Fibroblast of lung (primary cell): ENCODE results near the gene SPNS3. TPM values are rescaled to one million over a fixed set of nuclear protein-coding genes. Genes with fewer than 3 reads are reported as not detected.

Experiments used
- DNase-seq, 2 donors: peaks; one replicate each; pipeline versions ENCODE4 v3.0.0 to v3.0.0-alpha.2; 2010; ENCODE audit warnings: low read depth in 2 of 2
- H2AFZ ChIP-seq: 2 replicates; pipeline ENCODE4 v1.5.1; 2012; ENCODE audit warnings: low read length, control low read depth, inconsistent platforms
- H3K27ac ChIP-seq: 2 replicates; pipeline ENCODE4 v1.5.1; 2011; ENCODE audit warnings: low read length, control low read depth; ENCODE audit not compliant: insufficient read depth
- H3K27me3 ChIP-seq: 2 replicates; pipeline ENCODE4 v1.5.1; 2011; ENCODE audit warnings: mild to moderate bottlenecking, low read length; ENCODE audit not compliant: control insufficient read depth, insufficient read depth
- H3K36me3 ChIP-seq: 2 replicates; pipeline ENCODE4 v1.5.1; 2011; ENCODE audit warnings: low read length; ENCODE audit not compliant: control insufficient read depth, insufficient read depth
- H3K4me1 ChIP-seq: 2 replicates; pipeline ENCODE4 v1.5.1; 2011; ENCODE audit warnings: low read length; ENCODE audit not compliant: control insufficient read depth, insufficient read depth; ENCODE audit errors: extremely low read depth
- H3K4me2 ChIP-seq: 2 replicates; pipeline ENCODE4 v1.5.1; 2011; ENCODE audit warnings: low read length, control low read depth; ENCODE audit not compliant: insufficient read depth; ENCODE audit errors: extremely low read depth
- H3K4me3 ChIP-seq, 4 experiments: fragments of 200-600 bp in 1 of 4; sonication (generic) in 1 of 4; replicated peaks in 1 of 4; 2 replicates each; pipeline ENCODE4 v1.5.1; 2011 to 2016; ENCODE audit warnings: low read length in 4 of 4, low read depth in 3 of 4, mild to moderate bottlenecking in 3 of 4, control low read depth in 2 of 4, inconsistent platforms in 1 of 4, mixed read lengths in 1 of 4; ENCODE audit not compliant: insufficient read depth in 1 of 4; ENCODE audit errors: control extremely low read depth in 1 of 4
- H3K79me2 ChIP-seq: 2 replicates; pipeline ENCODE4 v1.5.1; 2012; ENCODE audit warnings: mild to moderate bottlenecking, low read length, inconsistent platforms; ENCODE audit not compliant: control insufficient read depth, insufficient read depth
- H3K9ac ChIP-seq: 2 replicates; pipeline ENCODE4 v1.5.1; 2011; ENCODE audit warnings: mild to moderate bottlenecking, low read length, control low read depth; ENCODE audit not compliant: insufficient read depth
- H3K9me3 ChIP-seq: 2 replicates; pipeline ENCODE4 v1.5.1; 2012; ENCODE audit warnings: low read depth, low read length; ENCODE audit not compliant: control insufficient read depth, insufficient read depth
- H4K20me1 ChIP-seq: 2 replicates; pipeline ENCODE4 v1.5.1; 2011; ENCODE audit warnings: low read length; ENCODE audit not compliant: control insufficient read depth, insufficient read depth; ENCODE audit errors: extremely low read depth
- EZH2 ChIP-seq: IDR thresholded peaks from 2 replicates; pipeline ENCODE4 v1.5.1; 2012; ENCODE audit warnings: low read length, control low read depth, mild to moderate bottlenecking; ENCODE audit errors: missing control alignments
- polyA plus RNA-seq, 2 donors: library from polyadenylated mRNA; depleted of rRNA in 1 of 2; stranded (reverse) in 1 of 2; unstranded in 1 of 2; fragments of >200 nt; gene quantifications; 2 replicates each; pipeline ENCODE4 v1.2.1, GENCODE V29; 2011 to 2012; ENCODE audit warnings: missing spikeins in 1 of 2
- total RNA-seq: library from RNA; depleted of rRNA; stranded (reverse); fragments of >200 nt; gene quantifications from 2 replicates; pipeline ENCODE4 v1.2.1, GENCODE V29; 2014
- TF ChIP-seq, protein P1 (sequence below), 2 donors: IDR thresholded peaks in 1 of 2; conservative IDR thresholded peaks in 1 of 2; 1 replicate in 1 of 2; 2 replicates in 1 of 2; pipeline ENCODE4 v1.5.1; 2011 to 2012; ENCODE audit warnings: low read length in 2 of 2, control low read depth in 1 of 2, inconsistent platforms in 1 of 2, low read depth in 1 of 2, mild to moderate bottlenecking in 1 of 2

SPNS3 gene
- total and polyA plus RNA-seq, 2 donors (not counting 1 experiment from before 2014, with no cell fraction given): not detected

GRCh38 chr17:4536742-4537411 is 103.1 kb downstream of the SPNS3 start:
- H3K9me3 ChIP-seq: no peaks in the 10 kb centered on the region
- H2AFZ ChIP-seq: no peak overlapping the region
- TF ChIP-seq, protein P1, sequence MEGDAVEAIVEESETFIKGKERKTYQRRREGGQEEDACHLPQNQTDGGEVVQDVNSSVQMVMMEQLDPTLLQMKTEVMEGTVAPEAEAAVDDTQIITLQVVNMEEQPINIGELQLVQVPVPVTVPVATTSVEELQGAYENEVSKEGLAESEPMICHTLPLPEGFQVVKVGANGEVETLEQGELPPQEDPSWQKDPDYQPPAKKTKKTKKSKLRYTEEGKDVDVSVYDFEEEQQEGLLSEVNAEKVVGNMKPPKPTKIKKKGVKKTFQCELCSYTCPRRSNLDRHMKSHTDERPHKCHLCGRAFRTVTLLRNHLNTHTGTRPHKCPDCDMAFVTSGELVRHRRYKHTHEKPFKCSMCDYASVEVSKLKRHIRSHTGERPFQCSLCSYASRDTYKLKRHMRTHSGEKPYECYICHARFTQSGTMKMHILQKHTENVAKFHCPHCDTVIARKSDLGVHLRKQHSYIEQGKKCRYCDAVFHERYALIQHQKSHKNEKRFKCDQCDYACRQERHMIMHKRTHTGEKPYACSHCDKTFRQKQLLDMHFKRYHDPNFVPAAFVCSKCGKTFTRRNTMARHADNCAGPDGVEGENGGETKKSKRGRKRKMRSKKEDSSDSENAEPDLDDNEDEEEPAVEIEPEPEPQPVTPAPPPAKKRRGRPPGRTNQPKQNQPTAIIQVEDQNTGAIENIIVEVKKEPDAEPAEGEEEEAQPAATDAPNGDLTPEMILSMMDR (conservative IDR thresholded peaks at IDR 0.05 in 1 of 2, IDR thresholded peaks at IDR 0.05 in 1 of 2; ENCODE audit: low read depth in 1 of 2, low read length in 2 of 2): no peak
- TF ChIP-seq EZH2: no peak
- H3K4me2 ChIP-seq: no peak overlapping the region
- H3K4me3 ChIP-seq: no peak overlapping the region
- no peaks in the 10 kb centered on the region for H4K20me1 ChIP-seq
- no peaks in the 10 kb centered on the region for H3K4me1 ChIP-seq
- H3K27me3 ChIP-seq: no peaks in the 10 kb centered on the region
- no peaks in the 10 kb centered on the region for H3K79me2 ChIP-seq
- peak in 1 of 2 donors; percentile 12 for DNase-seq
- H3K9ac ChIP-seq: no peak overlapping the region
- peaks cover 11% of the 10 kb centered on the region for H3K36me3 ChIP-seq
- H3K27ac ChIP-seq: no peak overlapping the region

Other genes with a start within 250 kb of the SPNS3 start
- gene ANKFY1, start 170.0 kb upstream of the SPNS3 start, total RNA-seq: 33.9 and 34.0 TPM in 2 replicates
- gene ANKFY1, start 170.0 kb upstream of the SPNS3 start, polyA plus RNA-seq: 26.1 and 33.1 TPM in 2 replicates
- gene UBE2G1, start 67.3 kb upstream of the SPNS3 start, total RNA-seq: 24.4 and 30.7 TPM in 2 replicates
- 45.2 and 48.4 TPM in 2 replicates for gene UBE2G1, start 67.3 kb upstream of the SPNS3 start, polyA plus RNA-seq
- gene SPNS2, start 64.9 kb downstream of the SPNS3 start, total RNA-seq: under 0.01 and 0.17 TPM in 2 replicates
- not detected in 2 replicates for gene SPNS2, start 64.9 kb downstream of the SPNS3 start, polyA plus RNA-seq
- 28.6 and 35.2 TPM in 2 replicates for gene MYBBP1A, start 121.4 kb downstream of the SPNS3 start, total RNA-seq
- 14.1 and 23.5 TPM in 2 replicates for gene MYBBP1A, start 121.4 kb downstream of the SPNS3 start, polyA plus RNA-seq
- not detected in 2 replicates for gene GGT6, start 126.6 kb downstream of the SPNS3 start, total RNA-seq
- gene GGT6, start 126.6 kb downstream of the SPNS3 start, polyA plus RNA-seq: not detected in 2 replicates
- 0.99 and 1.5 TPM in 2 replicates for gene SMTNL2, start 150.6 kb downstream of the SPNS3 start, total RNA-seq
- 0.03 and 0.17 TPM in 2 replicates for gene SMTNL2, start 150.6 kb downstream of the SPNS3 start, polyA plus RNA-seq
- not detected in 2 replicates for gene ALOX15, start 207.7 kb downstream of the SPNS3 start, total RNA-seq
- gene ALOX15, start 207.7 kb downstream of the SPNS3 start, polyA plus RNA-seq: not detected in 2 replicates